ENCODE data around the gene CD69.

Gene CD69

DNA sequence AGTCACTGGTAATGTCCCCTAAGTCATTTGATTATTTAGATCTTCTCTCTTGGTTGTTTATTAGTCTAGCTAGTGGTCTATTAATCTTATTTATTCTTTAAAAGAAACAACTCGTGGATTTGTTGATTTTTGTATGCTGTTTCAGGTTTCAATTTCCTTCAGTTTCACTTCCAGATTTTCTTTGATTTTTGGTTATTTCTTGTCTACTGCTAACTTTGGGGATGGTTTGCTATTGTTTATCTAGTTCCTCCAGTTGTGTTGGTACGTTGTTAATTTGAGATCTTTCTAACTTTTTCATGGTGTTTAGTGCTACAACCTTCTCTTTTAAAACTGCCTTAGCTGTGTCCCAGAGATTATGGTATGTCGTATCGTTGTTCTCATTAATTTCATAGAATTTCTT, 18.5 kb upstream of the CD69 start:
- no peak for DNase-seq

DNA sequence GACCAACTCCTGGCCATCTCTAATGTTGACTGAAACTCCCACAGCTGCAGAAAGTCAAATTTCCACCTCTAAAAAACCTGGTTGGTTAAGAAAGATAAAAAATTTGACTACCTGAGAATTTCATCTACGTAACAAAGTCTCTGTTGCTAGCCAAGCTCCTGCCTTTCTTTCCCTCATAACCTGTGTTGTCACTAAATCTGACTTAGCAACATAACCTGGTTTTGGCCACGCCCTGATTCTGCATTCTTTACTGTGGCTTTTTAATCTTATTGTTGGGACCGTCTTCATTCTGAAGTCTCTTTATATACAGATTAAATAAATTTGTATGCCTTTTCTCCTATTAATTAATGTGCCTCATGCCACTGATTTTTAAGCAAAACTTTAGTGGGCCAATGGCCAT, 16.1 kb upstream of the CD69 start:
- no peak for DNase-seq

DNA sequence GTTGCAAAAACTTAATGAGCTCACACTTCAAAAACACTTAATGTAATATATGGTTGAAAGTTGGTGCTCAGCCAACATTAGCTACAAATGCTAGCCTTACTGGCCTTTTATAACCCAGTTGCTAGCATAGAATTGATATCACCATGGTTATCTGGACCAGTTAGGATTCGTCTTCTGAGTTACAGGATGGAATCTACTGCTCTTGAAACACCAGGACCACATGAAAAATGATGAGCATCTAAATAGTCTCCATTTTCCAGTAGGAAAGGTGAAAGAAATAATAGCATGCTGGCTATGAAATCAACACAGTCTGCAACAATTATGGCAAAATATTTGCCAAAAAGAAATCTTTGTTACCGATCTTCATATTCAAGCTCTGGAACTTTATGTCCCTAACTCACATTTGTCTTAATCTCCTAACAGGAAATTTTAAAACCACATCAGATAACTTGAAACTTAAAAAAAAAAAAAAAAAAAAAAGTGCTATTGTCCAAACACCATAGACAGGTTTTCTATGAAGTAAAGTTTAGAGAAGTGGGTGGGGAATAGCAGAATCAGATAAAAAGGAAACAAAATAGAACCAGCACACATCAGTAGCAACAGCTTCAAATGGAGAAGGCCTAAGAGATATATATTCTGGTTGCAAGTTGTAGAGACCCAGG, 12.6 kb upstream of the CD69 start:
- no peak for DNase-seq

DNA sequence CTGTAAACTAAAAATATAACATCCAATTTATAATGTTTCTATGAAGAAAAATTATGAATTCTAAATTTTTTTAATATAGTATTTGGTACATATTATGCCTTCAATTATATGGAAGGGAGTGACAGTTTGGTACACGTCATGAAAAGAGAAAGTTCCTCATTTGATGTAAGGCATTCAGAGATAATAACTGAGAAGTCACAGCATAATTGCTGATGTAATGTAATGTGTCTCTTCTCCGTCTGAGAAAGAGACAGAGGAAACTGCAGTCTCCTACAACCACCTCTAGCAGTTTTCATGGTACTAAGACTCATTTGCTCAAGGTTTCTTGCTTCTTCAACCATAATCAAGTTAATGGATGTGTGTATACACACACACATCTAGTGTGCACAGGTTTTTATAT, 2.3 kb upstream of the CD69 start:
- DNase-seq = peak in 1 of 2 experiments; percentile 40

DNA sequence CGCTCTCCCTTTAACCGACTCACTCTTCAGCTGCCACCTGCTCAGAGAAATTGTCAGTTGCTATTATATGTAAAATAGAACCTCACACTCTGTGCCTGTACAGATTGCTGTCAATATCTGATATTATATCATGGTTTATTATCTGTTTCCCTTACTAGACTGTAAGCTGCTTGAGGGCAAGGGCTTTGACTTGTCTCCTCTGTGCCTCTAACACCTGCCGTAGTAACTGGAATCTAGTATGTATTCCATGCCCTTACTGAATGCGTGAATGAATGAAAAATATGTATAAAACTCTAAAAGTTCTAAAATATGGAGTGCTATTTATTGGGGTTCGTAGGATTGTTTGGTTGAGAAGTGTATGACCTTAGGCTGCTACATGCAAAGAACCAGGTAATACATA, 1.7 kb upstream of the CD69 start:
- DNase-seq = no peak

DNA sequence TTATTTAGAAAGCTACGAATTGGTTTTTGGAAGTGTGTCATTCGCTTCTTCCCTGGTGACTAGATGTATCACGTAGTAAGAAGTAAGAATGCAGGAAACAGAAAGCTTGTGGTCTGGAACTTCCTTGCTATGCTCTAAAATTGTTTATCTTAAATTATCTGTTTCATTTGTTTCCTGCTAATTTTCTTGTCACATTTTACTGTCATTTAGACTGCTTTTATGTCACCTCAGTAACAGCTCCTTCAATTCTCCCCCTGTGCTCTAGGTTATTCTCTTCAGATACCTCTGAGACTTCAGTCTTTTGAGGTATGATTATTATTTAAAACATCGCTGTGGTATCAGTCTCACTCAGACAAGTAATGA, 699 bp upstream of the CD69 start:
- DNase-seq = peak in 1 of 2 experiments; percentile 61

DNA sequence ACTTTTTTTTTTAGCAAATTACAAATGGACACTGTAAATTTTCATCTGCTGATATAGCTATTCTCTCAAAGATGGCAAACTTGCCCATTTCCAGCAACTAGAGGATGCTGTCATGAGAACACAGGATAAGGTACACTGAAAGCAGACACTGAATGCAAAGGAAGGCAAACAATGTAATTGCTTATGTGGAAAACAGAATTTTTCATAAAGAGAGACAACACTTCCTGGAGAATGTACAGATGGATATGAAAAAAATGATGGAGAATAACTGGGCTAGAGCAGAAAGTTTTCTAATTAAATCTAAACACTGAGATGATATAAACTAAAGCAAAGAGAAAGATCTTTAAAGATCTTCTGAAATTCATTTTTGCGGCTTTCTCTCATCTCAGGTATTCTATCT, 581 bp downstream of the CD69 start:
- no peak for DNase-seq

DNA sequence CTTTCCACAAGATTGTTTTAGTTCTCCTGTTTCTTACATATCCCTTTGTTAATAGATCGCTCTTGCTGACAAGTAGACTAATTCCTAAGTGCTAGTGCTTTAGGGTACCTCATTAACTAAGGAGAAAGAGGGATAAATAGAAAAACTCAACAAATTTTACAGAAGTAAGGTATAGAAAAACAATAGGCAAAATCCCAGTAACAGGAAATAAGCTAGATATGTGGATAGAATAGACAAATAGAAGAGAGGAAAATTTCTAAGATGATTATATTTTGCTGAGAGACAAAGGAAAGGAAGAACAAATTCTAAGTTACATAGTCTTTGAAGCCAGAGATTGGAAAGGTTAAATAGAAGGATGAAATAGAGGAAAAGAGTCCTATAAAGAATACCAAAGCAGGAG, 1.0 kb downstream of the CD69 start:
- DNase-seq = no peak

DNA sequence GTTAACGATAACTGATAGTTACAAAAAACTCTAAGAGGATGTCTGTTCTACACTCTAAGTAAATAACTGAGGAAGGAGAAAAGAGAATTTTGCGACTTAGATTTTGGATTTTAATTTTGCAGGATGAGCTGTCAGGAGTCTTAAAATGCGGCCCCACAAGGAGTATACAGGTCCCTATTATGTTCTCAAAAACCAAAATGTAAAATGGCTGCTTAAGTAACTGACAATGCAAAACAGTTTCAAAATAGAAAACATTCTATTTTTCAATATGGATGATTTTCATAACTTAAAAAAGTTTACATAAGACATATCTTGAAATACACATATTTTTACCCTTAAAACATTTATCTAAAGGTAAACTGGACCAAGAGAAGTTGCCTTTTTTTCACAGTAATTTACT, 2.6 kb downstream of the CD69 start:
- DNase-seq = peak in 1 of 2 experiments; percentile 12

DNA sequence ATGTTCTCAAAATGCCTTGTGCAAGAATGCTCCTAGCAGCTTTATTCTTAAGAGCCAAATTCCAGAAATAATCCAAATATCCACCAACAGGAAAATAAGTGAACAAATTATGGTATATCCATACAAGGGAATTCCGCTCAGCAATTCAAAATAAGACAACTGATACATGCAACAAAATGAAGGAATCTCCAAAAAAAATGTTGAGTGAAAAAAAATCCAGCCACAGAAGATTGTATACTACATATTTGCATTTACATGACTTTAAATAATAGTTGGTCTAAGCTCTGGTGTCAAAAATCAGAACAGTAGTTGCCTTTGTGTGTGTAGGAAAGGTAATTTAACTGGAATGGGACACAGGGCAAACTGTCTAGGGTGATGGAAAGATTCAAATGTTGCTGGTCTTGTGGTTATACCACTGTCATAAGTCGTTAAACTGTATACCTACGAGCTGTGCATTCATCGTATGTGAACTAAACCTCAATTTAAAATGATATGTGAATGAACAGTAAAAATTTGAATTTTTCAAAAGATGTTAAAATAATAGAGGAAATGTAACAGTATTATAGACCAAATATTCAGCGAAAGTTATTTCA, 3.2 kb downstream of the CD69 start:
- no peak for DNase-seq

DNA sequence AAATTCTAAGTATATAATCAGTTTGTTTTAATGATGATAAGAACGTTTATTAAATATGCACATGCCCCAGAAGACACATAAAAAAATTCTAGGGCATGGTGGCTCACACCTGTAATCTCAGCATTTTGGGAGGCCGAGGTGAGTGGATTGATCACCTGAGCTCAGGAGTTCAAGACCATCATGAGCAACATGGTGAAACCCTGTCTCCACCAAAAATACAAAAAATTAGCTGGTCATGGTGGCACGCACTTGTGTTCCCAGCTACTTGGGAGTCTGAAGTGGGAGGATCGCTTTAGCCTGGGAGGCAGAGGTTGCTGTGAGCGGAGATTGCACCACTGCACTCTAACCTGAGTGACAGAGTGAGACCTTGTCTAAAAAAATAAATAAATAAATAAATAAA, 4.0 kb downstream of the CD69 start:
- DNase-seq = no peak

DNA sequence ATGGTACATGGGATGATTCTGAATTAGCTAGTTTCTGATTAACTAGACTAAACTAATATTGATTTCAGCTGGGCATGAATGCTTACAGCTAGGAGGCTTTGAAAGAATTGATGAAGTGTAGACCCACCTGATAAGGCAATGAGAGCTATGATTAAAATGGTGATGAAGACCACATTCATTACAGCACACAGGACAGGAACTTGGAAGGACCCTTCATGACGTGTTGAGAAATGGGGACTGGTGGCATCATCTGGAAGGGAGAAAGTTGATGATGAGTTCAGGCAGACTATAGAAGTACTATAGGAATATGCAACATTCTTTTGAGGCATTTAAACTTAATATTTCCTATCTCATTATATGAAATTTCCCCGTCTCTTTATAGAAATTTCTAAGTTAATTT, 4.5 kb downstream of the CD69 start:
- no peak for DNase-seq

DNA sequence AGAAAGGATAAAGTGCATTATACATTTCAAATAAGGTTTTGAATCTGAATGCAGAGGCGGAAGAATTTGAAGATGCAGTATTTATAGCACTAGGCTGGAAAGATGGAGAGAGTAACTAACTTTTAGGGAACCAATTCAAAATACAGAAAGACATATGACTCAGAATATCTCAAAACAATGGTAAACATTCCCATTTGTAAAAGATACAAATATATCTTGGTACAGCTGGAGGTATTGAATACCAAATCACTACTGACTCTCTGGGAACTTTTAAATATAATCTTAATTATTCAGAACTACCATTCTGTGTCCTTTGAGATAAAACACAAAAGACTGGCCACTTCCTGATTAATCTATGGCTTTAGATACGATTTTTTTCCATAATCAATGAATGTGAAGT, 5.1 kb downstream of the CD69 start:
- no peak for DNase-seq

DNA sequence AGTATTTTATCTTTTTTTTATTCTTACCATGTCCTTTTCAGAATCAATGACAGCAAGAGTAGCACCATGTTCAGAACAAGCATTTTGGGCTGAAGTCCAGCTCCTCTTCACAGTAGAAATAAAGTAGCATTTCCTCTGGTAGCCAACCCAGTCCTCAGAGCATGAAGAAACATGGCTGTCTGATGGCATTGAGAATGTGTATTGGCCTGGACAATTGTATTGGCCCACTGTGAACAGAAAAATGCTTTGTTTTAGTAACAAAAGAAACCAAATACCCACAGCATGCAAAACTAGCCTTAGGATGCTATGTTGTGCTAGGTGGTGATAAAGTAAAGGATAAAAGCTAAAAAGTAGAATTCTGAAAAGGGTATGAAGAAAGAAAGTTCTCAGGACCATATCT, 5.7 kb downstream of the CD69 start:
- DNase-seq = no peak

DNA sequence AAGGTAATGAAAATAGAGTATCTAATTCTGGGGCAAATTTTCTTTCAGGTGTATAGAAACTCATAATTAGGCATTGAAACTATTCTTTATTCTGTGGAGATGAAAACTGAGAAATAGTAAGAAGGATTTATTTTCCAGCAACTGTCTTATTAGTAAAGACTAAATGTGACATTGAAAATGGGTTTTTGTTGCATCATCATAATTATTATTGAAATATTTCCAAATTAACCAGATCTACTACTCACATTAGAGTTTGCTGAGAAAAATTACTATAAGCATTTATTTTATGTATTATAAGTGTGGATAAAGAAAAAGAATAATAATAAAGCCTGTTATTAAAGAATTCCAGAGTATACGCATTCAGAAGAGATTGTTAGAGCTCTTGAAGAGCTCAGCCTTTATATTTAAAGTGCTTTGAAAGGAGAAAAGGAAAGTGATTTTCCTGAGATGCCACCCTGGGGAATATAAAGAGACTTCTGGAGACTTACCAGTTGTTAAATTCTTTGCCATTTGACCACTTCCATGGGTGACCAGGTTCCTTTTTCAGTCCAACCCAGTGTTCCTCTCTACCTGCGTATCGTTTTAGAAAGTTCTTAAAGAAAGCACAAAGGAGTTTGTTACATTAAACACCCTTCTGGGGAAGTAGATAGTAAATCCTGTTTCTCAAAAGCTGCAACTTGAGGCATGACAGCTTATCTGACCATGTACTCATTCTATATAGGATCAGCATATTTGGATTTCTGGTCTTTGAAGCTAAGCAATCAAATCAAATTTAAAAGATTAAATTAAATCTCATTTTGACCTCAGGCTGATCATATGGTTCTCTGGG, 6.4 kb downstream of the CD69 start:
- DNase-seq = no peak

DNA sequence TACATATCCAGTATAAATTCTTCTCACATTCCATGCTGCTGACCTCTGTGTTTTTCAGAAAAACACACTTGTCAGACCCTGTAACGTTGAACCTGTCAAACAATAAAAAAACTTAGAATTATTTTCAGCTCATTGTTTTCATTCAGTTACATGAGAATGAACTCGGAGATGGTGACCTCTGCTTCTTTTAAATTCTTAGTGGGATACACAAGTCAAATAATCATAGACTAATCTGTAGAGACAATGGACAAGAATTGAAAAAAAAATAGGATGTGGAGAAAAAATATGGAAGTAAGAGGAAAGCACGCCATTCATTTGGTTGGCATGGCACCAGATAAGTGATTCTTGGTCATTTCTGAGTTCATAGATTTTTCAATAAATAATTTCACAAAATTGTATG, 7.2 kb downstream of the CD69 start:
- DNase-seq = no peak

DNA sequence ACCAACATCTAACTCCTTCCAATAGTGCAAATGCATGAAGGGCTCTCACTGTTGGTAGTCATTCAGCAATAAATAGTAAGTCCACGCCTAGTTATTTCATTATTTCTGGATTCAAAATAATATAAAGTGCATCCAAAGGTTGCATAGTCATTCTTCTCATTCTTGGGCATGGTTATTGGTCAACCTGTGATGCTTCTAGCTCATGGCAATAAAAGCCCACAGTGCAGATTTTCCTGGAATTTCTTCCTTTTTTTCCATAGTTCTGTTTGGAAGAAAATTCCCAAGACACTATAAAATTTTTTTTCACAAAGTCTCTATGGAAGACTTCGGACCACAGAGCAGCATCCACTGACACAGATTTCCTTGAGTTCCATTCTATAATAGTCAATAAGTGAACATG, 7.6 kb downstream of the CD69 start:
- DNase-seq = no peak

DNA sequence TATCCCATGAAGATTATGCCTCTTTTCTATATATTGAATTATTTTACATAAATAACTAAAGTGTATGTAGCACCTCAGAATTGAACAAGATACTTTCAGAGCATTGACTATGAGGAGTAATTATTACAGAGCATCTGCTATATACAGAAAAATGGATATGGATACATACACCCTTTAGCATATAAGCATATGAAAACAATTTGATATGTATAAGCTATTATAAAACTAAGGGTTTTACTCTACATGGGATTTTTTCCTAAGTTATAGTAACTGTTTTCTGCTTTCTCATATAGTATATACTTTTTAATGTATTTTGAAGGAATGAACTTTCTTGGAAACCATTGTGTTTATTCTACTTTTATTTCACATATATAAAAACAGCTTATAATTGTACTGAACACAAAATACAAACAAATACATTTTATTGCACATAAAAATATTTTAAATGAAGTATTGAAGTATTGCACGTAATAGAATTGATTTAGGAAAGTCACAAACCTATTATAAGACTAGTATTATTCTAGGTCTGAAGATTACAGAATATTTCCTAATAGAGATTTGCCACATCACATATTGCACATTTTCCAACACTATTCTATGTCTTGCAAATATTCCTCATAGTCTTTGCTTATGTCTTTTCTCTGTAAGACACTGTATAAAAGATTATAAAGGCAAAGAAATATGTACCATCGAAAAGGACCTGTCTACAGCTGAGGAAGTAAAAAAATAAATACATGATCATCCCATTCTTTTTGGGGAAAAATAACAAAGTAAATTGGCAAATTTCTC, 8.4 kb downstream of the CD69 start:
- DNase-seq = no peak

DNA sequence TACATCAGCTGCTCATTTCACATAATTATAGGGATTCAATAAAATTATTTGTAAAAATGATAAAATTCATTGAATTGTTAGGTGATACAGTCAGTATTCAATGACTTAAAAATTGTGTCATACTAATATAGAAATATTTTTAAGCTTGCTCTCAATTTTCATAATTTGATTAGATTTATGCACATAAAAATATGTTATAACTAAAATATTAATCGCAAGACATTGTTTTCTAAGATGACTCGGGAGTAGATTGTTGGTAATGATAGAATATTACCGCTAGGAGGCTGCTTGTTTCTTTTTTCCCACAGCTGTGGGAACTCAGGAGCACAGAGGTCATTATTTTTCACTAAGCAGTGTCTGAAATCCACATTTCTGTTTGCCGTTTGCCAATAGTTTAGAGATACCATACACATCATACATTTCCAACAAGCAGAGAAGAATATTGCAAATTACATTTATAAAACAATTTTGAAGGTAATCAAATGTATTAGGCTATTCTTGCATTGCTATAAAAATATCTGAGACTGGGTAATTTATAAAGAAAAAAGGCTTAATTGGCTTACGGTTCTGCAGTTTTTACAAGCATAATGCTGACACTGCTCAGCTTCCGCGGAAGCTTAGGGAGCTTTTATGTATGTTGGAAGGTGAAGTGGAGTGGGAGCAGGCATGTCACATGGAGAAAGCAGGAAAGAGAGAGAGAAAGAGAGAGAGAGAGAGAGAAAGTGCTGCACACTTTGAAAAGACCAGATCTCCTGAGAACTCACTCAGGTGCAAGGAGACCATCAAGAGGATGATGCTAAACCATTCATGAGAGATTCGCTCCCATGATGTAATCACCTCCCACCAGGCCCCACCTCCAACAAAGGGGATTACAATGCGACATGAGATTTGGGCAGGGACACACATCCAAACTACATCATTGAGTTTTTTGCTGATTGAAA, 9.2 kb downstream of the CD69 start:
- DNase-seq = peak; percentile 51 to 62

DNA sequence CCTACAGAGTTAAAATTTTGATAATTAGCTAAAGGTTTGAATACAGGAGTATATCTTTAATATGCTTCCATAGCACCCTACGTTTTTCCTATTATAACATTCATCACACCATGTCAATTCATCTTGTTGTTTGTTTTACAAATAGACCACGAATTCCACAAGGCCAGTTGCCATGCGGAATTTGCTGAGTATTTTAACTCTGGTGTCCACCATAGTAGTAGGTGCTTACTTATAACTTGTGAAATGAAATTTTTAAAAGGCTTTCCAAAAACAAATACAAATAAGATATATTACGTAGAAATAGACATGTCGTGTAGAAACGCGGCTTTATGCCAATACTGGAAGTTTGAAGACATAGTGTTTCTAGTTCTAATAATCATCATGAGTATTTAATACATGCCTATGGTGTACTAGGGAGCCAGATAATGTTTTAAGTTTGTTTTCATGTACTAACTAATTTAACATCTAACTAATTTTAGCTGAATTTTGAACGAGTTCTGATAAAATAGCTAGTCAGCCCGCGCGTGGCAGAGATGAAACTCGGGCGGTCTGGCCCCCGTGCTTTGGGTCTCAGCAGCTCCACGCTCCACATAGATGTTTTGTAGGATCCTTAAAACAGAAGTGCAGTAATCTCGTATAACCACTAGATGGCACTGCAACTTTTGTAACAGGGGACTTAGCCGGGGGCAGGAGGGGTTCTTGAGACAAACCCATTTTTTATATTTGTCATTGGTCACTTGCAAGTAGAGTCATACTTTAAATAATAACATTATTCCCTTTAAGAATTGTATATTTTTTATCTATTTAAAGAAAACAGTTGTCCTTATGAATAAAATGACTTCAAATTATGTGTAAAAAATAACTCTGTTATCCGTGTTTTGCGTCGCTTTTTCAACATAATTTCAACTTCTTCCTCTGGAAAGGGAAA, 10.2 kb downstream of the CD69 start:
- peak; percentile 67 to 68 for DNase-seq

DNA sequence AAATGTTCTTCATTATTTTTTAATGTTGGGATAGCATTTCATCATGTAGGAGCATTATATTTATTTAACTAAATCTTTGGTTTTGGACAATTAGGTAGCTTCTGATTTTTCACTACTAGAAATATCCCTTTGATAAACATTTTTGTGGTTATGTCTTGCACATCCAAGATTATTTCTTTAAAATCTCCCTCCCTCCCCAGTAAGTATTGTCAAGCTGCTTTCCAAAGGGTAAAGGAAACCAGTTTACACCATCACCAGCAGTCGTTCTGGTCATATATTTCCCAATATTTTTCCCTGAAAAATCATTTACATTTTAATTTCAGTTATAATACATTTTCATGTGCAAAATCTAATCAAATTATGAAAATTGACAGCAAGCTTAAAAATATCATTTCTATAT, 11.1 kb downstream of the CD69 start:
- DNase-seq = no peak
